ENCODE results near the gene AUTS2.

DNA sequence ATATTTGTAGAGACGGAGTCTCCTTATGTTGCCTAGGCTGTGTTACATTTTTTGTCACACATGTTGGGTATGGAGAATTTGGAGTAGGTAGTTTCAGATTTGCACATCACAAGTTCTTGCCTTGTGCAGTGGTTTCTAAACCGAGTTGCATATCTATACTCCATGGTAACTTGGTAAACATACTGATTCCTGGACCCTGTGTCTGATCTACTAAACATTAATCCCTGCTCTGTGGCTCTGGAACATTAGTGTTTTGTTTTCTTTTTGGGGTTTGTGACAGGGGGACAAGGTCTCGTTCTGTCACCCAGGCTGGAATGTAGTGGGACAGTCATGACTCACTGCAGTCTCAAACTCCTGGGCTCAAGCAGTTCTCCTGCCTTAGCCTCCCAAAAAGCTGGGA lies 24.7 kb downstream of the AUTS2 start:
- no peak for TF ChIP-seq JUN (IDR thresholded peaks at IDR 0.05; ENCODE audit: low read depth, low read length)
- TF ChIP-seq YY1 (IDR thresholded peaks at IDR 0.05; ENCODE audit: low read depth, low read length): no peak
- TF ChIP-seq GTF2F1 (IDR thresholded peaks at IDR 0.05; ENCODE audit: borderline replicate concordance, low read depth, low read length): no peak
- no peak for TF ChIP-seq SUZ12 (IDR thresholded peaks at IDR 0.05; ENCODE audit: low read length)
- TF ChIP-seq SAP30 (IDR thresholded peaks at IDR 0.05; ENCODE audit: insufficient read depth, insufficient replicate concordance, low read length): no peak
- no peak for TF ChIP-seq JUND (IDR thresholded peaks at IDR 0.05; ENCODE audit: low read length)
- TF ChIP-seq CBX5 (IDR thresholded peaks at IDR 0.05; ENCODE audit: low read depth, low read length): no peak
- TF ChIP-seq, protein P1, sequence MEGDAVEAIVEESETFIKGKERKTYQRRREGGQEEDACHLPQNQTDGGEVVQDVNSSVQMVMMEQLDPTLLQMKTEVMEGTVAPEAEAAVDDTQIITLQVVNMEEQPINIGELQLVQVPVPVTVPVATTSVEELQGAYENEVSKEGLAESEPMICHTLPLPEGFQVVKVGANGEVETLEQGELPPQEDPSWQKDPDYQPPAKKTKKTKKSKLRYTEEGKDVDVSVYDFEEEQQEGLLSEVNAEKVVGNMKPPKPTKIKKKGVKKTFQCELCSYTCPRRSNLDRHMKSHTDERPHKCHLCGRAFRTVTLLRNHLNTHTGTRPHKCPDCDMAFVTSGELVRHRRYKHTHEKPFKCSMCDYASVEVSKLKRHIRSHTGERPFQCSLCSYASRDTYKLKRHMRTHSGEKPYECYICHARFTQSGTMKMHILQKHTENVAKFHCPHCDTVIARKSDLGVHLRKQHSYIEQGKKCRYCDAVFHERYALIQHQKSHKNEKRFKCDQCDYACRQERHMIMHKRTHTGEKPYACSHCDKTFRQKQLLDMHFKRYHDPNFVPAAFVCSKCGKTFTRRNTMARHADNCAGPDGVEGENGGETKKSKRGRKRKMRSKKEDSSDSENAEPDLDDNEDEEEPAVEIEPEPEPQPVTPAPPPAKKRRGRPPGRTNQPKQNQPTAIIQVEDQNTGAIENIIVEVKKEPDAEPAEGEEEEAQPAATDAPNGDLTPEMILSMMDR (IDR thresholded peaks at IDR 0.05; ENCODE audit: control extremely low read depth in 1 of 3, insufficient read depth in 1 of 3, low read depth in 1 of 3, low read length in 3 of 3): no peak
- TF ChIP-seq EZH2 (IDR thresholded peaks at IDR 0.05; ENCODE audit: low read depth, low read length, severe bottlenecking): no peak
